Activated CD4-positive, alpha-beta T cell treated with anti-CD3 and anti-CD28 coated beads, Interleukin-2, amount 10 ng/mL, durations not matched to agents 24 days and 14 days (primary cell): Measurements from ENCODE around the gene TLE6. TPM values are rescaled to one million over a fixed set of nuclear protein-coding genes. Genes with fewer than 3 reads are reported as not detected.
"Not testable (repeated sequence)": the region's sequence is repeated elsewhere in the genome, so short reads cannot be mapped to it uniquely, and the experiment has no call there.

Experiments
- DNase-seq: peaks from one replicate; pipeline ENCODE4 v3.0.0; 2022
- H3K27ac Mint-ChIP-seq: one replicate; pipeline ENCODE4 v1.8.0; 2022; ENCODE audit warnings: mild to moderate bottlenecking, mixed read lengths
- H3K27me3 Mint-ChIP-seq: one replicate; pipeline ENCODE4 v1.8.0; 2022; ENCODE audit warnings: mixed read lengths
- H3K36me3 Mint-ChIP-seq: one replicate; pipeline ENCODE4 v1.8.0; 2022; ENCODE audit warnings: low read depth, mild to moderate bottlenecking, mixed read lengths
- H3K4me1 Mint-ChIP-seq: one replicate; pipeline ENCODE4 v1.8.0; 2021; ENCODE audit warnings: mixed read lengths
- H3K4me3 Mint-ChIP-seq: one replicate; pipeline ENCODE4 v1.8.0; 2022; ENCODE audit warnings: mild to moderate bottlenecking, moderate library complexity, mixed read lengths
- H3K9me3 Mint-ChIP-seq: one replicate; pipeline ENCODE4 v1.8.0; 2021; ENCODE audit warnings: mixed read lengths
- intact Hi-C: fragments of 100-400 bp; cut with micrococcal nuclease; formaldehyde crosslinking; loops from one replicate; pipeline ENCODE4 v1.15.1; 2023
- total RNA-seq: library from RNA; stranded (reverse); gene quantifications from 2 replicates; pipeline ENCODE4 v1.2.3, GENCODE V29; 2022

The TLE6 gene
- 1.1 and 1.3 TPM in 2 replicates for total RNA-seq

DNA sequence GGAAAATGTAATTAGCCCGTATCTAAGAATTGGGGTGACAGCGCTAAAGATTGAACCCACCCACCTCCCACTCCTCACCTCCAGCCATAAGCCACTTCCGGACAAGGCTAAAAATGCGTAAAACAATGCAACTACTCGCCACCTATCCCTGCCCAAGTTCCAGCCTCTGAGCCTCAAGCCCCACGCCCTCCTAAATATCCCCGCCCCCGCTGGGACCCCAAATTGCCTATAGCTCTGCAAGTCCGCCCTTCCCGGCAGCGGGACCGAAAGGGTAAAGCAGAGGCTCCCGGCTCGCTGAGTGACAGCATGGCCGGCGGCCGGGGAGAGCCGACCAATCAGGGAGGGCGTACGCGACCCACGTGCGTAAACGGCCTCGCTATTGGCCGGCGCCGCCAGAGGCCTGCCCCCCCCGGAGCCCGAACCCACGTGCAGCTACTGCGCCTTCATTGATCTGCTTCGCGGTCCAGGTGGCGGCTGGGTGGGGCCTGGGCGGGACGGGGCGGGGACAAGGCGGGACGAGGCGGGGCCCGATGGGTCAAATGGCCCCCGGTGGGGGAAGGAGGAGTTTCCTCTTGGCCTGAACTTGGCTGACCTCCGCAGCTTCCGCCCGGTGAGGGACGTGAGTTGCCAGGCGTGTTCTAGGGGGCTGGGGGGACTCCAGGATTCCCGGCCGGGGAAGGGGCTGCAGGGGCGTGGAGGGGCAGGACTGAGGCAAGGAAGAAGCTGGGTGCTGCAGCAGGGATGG, at the start of gene TLE6:
TSS of gene TLE6 (plus strand) at position 564 of the 745 bp plus-strand sequence. CDS start 670 bp downstream, outside the sequence.
- DNase-seq: peak; percentile 97
- peaks cover 14% of the 10 kb centered on the region for H3K4me1 Mint-ChIP-seq
- intact Hi-C loops: loop anchor here (1.0 kb wide), 1 partner anchor 58 kb away; no protein-coding TSS in a partner anchor
- peak within 1 kb of the TSS; percentile 87 for H3K27ac Mint-ChIP-seq
- no peaks in the 10 kb centered on the region for H3K9me3 Mint-ChIP-seq
- H3K4me3 Mint-ChIP-seq: peak within 1 kb of the TSS; percentile 88
- peaks cover 13% of the 10 kb centered on the region for H3K27me3 Mint-ChIP-seq
- H3K36me3 Mint-ChIP-seq: no peaks in the 10 kb centered on the region

- Mint-ChIP-seq H3K4me1 (no peaks in the 10 kb centered on the region), H3K4me3 (no peak overlapping the region), H3K9me3 (peaks cover 24% of the 10 kb centered on the region), H3K27me3 (no peaks in the 10 kb centered on the region), H3K27ac (no peak overlapping the region), H3K36me3 (peaks cover 67% of the 10 kb centered on the region)
- intact Hi-C loops: no loop called here
- DNase-seq: no peak
Observed at GRCh38 chr19:2933490-2933910, 43.9 kb upstream of the TLE6 start.

DNA sequence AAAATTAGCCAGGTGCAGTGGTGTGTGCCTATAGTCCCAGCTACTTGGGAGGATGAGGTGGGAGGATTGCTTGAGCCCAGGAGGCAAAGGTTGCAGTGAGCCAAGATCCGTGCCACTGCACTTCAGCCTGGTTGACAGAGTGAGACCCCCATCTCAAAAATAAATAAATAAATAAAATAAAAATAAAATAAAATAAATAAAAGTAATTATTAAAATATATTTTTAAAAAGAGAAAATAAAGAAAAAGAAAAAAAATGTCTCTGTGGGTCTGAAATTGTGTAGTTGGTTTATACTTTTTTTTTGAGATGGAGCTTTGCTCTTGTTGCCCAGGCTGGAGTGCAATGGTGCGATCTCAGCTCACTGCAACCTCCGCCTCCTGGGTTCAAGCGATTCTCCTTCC, 41.5 kb upstream of the TLE6 start:
- not testable (repeated sequence) for H3K4me3 Mint-ChIP-seq, H3K27ac Mint-ChIP-seq
- peaks cover 19% of the 10 kb centered on the region for H3K9me3 Mint-ChIP-seq

DNA sequence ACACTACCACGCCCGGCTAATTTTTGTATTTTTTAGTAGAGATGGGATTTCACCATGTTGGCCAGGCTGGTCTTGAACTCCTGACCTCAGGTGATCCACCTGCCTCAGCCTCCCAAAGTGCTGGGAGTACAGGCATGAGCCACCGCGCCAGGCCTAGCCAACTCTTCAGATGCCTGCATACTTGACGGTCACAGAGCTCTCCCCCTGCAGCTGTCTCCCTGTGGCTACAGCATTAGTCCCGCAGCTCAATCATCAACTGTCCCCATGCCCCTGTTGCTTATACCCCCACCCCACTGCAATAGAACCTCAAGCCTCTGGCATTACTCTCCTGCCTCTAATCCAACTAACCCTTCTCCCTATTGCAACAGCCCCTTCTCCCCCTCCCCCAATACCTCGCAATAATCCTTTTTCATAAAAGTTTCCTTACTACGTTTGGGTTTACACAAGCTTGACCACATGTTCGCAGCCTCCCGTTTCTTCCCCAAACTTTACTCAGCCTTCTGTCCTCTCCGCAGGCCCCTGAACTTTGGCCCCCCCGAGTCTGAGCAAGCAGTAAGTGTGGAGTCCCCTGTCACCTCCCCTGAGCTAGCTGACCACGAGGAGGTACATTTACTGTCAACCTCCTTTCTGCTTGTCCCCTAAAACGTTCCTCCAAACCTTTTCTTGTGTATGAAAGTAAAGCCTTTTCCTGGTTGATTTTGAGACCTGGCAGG, 34.3 kb upstream of the TLE6 start:
- peaks cover 12% of the 10 kb centered on the region for H3K4me1 Mint-ChIP-seq
- intact Hi-C loops: no loop called here
- peaks cover 23% of the 10 kb centered on the region for H3K36me3 Mint-ChIP-seq
- H3K27me3 Mint-ChIP-seq: no peaks in the 10 kb centered on the region
- DNase-seq: no peak
- no peaks in the 10 kb centered on the region for H3K9me3 Mint-ChIP-seq
- H3K4me3 Mint-ChIP-seq: peak overlapping the region; percentile 44
- no peak overlapping the region for H3K27ac Mint-ChIP-seq

More for the DNA sequence above, 41.5 kb upstream of the TLE6 start:
- H3K4me1 Mint-ChIP-seq, H3K27me3 Mint-ChIP-seq, intact Hi-C loops, DNase-seq: not testable (repeated sequence)
- peaks cover 70% of the 10 kb centered on the region for H3K36me3 Mint-ChIP-seq

GRCh38 chr19:2944403-2944774, 33.0 kb upstream of the TLE6 start:
- H3K4me1 Mint-ChIP-seq: peaks cover 12% of the 10 kb centered on the region
- intact Hi-C loops: no loop called here
- H3K27me3 Mint-ChIP-seq: no peaks in the 10 kb centered on the region
- DNase-seq: no peak
- no peaks in the 10 kb centered on the region for H3K9me3 Mint-ChIP-seq
- peak overlapping the region; percentile 76 for H3K27ac Mint-ChIP-seq
- peaks cover 20% of the 10 kb centered on the region for H3K36me3 Mint-ChIP-seq
- H3K4me3 Mint-ChIP-seq: peak overlapping the region; percentile 96

- peak within 1 kb of the TSS; percentile 96 for H3K4me3 Mint-ChIP-seq
- no peaks in the 10 kb centered on the region for H3K9me3 Mint-ChIP-seq
- intact Hi-C loops: loop anchor here (1.0 kb wide), 1 partner anchor 45 kb away; the partner anchor contains the start of gene ZNF57
- no peaks in the 10 kb centered on the region for H3K27me3 Mint-ChIP-seq
- H3K27ac Mint-ChIP-seq: peak within 1 kb of the TSS; percentile 96
- H3K36me3 Mint-ChIP-seq: peaks cover 15% of the 10 kb centered on the region
- peaks cover 17% of the 10 kb centered on the region for H3K4me1 Mint-ChIP-seq
- DNase-seq: peak; percentile 99
Observed at GRCh38 chr19:2944775-2945574, 32.4 kb upstream of the TLE6 start, which contains the start of gene ZNF77. TSS of gene ZNF77 (minus strand) at chr19:2944971. CDS start at chr19:2944840, 131 bp downstream.

GRCh38 chr19:2945575-2946184, 31.7 kb upstream of the TLE6 start:
- Mint-ChIP-seq H3K27me3 (no peaks in the 10 kb centered on the region), H3K36me3 (peaks cover 14% of the 10 kb centered on the region), H3K27ac (peak overlapping the region; percentile 96), H3K4me1 (peaks cover 18% of the 10 kb centered on the region), H3K9me3 (no peaks in the 10 kb centered on the region), H3K4me3 (peak overlapping the region; percentile 96)
- intact Hi-C loops: loop anchor here (1.0 kb wide), 1 partner anchor 45 kb away; the partner anchor contains the start of gene ZNF57
- no peak for DNase-seq

DNA sequence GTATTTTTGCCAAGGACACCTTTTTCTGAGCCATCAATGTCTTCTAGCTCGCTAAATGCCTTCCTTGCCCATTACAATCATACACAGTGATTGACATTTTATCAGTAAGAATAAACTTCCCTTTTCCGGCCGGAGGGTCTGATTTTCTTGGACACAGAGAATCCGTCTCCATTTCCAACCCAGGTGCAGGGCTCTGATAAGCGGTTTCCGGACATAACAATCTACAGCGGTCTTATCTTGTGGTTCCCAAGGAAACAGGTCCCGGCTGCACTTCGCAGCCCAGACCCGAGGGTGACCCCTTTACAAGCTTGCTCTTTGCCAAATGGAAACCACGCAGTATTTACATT, 27.5 kb upstream of the TLE6 start:
- Mint-ChIP-seq H3K4me1 (peaks cover 12% of the 10 kb centered on the region), H3K27ac (peak overlapping the region; percentile 95), H3K36me3 (peaks cover 10% of the 10 kb centered on the region), H3K9me3 (no peaks in the 10 kb centered on the region), H3K27me3 (no peaks in the 10 kb centered on the region), H3K4me3 (peak overlapping the region; percentile 96)
- DNase-seq: no peak
- intact Hi-C loops: loop anchor here (1.0 to 10.0 kb wide), 3 partner anchors 63 to 235 kb away; partner anchors contain the start of gene NCLN

DNA sequence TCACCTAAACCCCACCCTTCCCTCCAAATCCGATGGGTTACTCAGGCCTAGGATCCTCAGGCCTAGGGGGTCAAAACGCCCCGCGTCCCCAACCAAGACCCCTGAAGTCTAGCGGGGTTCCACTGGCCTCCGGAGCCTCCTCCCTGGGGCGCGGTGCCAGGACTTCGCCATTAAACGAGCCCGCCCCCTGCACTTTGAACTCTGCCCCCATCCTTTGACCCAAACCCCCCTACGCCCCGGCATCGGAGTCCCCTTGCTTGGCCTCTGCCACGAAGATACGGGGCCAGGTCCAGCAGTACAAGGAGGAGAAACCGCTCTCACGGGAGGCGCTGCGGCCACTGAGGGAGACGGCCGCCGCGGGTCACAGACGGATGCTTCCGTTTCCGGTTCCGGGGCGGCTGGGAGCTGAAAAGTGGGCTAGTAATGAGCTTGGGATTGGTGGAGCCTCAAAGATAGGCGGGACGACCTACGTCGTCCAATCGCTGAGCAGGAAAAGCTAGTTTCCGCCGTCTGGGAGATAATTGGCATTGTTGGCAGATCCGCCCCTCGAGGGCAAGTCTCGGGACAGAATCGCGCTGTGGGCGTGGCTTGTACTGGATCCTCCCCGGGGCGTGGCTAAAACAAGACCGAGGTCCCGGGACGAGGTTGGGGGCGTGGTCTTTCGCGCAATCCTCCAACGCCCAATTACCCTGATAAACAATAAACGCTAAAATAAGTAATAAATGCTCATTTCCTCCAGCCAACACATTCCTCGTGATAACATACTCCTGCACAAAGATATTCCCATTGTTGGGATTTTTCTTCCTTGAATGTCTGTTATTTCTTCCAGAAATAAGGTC, 26.9 kb upstream of the TLE6 start:
- Mint-ChIP-seq H3K4me3 (peak overlapping the region; percentile 96), H3K9me3 (no peaks in the 10 kb centered on the region), H3K4me1 (peaks cover 12% of the 10 kb centered on the region), H3K36me3 (peaks cover 10% of the 10 kb centered on the region), H3K27ac (peak overlapping the region; percentile 95), H3K27me3 (no peaks in the 10 kb centered on the region)
- intact Hi-C loops: loop anchor here (1.0 to 10.0 kb wide), 3 partner anchors 63 to 234 kb away; partner anchors contain the start of gene NCLN
- peak; percentile 100 for DNase-seq

GRCh38 chr19:2952953-2953481, 24.3 kb upstream of the TLE6 start:
- H3K9me3 Mint-ChIP-seq: no peaks in the 10 kb centered on the region
- no peak overlapping the region for H3K27ac Mint-ChIP-seq
- H3K4me1 Mint-ChIP-seq: peaks cover 8% of the 10 kb centered on the region
- no peaks in the 10 kb centered on the region for H3K27me3 Mint-ChIP-seq
- no peak for DNase-seq
- intact Hi-C loops: loop anchor here (10.0 kb wide), 1 partner anchor 232 kb away; the partner anchor contains the start of gene NCLN
- H3K4me3 Mint-ChIP-seq: no peak overlapping the region
- H3K36me3 Mint-ChIP-seq: peaks cover 5% of the 10 kb centered on the region

DNA sequence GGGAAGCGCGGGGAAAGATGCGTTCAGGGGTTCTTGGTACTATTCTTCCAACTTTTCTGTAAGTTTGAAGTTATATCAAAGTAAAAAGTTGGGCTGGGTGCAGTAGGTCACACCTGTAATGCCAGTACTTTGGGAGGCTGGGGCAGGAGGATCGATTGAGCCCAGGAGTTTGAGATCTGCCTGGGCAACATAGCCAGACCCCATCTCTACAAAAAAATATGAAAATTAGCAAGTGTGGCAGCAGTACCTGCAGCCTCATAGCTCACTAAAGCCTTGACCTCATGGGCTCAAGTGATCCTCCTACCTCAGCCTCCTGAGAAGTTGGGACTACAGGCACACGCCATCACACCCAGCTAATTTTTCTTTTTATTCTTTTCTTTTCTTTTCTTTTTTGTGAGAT, 20.2 kb upstream of the TLE6 start:
- no peaks in the 10 kb centered on the region for H3K9me3 Mint-ChIP-seq
- DNase-seq: no peak
- H3K4me1 Mint-ChIP-seq: peaks cover 3% of the 10 kb centered on the region
- no peak overlapping the region for H3K27ac Mint-ChIP-seq
- no peaks in the 10 kb centered on the region for H3K27me3 Mint-ChIP-seq
- intact Hi-C loops: loop anchor here (10.0 kb wide), 1 partner anchor 228 kb away; the partner anchor contains the start of gene NCLN
- H3K4me3 Mint-ChIP-seq: no peak overlapping the region
- H3K36me3 Mint-ChIP-seq: no peaks in the 10 kb centered on the region

- DNase-seq: no peak
- H3K4me1 Mint-ChIP-seq: peaks cover 4% of the 10 kb centered on the region
- no peak overlapping the region for H3K27ac Mint-ChIP-seq
- no peak overlapping the region for H3K4me3 Mint-ChIP-seq
- intact Hi-C loops: no loop called here
- no peaks in the 10 kb centered on the region for H3K27me3 Mint-ChIP-seq
- no peaks in the 10 kb centered on the region for H3K36me3 Mint-ChIP-seq
- H3K9me3 Mint-ChIP-seq: no peaks in the 10 kb centered on the region
Observed at GRCh38 chr19:2960120-2960519, 17.2 kb upstream of the TLE6 start.
